ENCODE results near the gene RIMBP2.
"Not testable (repeated sequence)": the region's sequence is repeated elsewhere in the genome, so short reads cannot be mapped to it uniquely, and the experiment has no call there.

RIMBP2 gene

DNA sequence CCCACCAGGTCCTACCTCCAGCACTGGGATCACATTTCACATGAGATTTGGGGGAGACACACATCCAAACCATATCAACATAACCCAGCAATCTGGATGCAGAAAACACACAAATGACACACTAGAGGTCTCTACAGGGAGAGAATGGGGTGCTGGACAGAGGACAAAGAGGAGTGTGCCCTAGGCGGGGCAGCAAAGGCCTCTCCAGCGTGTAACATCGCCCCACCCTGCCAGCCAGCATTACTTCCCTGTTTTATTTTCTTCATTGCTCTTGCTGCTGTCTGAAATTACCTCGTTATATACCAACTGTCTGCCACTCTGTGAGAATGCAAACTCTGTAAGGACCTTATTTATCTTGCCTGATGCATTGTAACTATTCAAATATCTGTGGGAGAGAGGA is 61.1 kb downstream of the RIMBP2 start:
- DNase-seq: no peak

DNA sequence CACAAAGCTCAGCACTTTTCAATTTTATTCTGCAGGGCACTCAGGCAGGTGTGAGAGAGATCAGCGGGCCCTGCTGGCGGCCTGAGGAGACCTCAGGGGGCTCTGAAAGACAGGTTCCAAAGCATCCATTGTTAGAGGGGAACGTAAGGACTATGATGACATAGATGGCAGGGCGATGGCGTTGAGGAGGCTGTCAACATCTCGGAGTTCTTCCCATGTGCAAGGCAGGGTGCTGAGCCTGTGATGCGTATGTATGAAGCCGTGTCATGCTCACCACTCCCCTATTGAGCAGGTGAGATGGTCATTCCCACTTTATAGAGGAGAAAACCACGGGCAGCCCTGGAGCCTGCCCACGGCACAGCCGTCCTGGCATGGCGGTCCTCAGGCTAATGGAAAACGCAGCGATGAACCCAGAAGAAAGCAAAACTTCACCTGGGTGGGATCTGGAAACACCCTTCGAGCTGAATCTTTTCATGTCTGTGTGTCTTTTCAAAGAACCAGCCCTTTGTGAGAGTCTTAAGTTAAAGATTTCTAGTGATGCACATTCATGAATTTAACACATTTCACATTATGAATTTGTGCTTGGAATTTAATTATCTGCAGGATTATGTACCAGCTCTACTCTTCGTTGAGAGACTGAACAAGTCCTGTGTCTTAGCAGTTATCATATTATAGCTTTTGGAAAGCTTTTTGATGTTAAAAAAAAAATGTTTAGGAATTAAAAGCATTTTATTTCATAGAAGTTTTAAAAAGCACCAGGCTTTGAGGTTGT is 64.7 kb downstream of the RIMBP2 start:
- no peak for DNase-seq

DNA sequence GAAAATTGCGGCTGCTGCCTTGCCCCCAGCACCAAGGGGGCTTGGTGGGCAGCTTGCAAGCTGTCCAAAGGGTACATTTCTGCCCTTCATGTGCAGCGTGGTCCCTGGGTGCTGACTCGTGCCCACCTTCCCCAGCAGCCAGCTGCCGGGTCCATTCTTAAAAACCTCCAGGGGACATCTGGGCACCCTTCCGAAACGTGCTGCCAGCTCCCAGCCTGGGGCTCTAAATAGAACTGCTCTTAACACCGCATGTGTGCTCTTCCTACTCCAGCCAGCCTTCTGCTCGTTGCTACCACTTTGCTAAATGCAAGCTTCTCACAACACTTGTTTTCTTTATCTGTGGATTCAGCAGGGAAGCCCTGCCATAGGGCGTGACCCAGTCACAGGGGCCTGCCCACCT is 66.0 kb downstream of the RIMBP2 start:
- DNase-seq: no peak

DNA sequence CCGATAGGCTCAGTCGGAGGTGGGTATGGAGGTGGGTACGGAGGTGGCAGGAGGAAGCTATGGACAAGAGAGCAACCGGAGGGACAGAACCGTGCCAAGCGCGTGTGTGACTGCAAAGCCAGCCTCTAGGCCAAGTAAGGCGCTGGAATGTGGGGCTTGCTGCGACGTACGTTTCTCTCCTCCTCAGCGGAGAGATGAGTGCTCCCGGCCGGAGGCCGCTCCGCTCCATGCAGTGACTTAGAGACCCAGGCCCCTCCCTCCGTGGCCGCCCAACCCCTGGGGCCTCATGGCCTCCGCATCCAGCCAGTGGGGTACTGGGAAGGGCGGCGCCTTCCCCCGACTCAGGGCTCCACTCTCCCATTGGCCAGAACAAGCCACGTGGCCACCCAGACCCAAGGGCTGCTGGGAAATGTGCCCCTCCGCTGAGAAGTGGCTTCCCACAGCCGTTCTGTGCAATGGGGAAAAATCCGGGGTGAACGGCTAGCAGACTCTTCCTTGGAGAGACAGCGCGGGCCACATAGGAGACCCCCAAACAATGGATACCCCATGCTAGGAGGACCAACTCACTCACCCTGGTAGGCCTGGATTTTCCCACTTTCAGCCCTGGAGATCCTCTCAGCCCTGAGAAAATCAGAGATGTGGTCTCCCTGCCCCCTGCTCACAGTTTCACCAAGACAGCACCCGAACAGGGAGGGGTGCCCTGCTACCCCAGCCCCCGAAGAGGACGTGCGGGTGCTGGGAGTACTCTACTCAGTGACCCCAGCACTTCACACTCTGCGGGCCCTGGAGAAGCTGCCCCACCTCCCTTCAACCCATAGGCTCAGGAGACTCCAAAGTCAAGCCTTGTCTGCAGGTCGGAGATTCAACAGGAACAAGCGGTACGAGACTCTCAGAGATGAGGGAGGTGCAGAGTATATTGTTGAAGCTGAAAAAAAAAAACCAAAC is 66.7 kb downstream of the RIMBP2 start:
- no peak for DNase-seq

DNA sequence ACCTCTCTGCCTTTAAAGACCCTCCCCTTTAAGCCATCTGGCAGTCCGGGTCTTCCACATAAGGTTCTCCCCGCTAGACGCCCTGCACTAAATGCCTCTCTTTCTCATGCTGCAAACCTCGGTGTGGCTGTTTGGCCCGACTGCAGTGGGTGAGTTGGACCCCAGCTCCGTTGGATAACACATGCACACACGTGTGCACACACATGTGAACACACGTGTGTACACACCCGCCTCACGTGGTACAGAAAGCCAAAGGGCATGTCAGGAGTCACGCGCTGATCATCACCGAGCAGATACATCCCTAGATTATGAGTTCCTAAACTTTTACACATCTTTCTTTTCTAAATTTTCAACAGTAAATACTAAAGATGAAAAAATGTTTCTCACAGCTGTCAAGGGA is 68.3 kb downstream of the RIMBP2 start:
- DNase-seq: no peak

DNA sequence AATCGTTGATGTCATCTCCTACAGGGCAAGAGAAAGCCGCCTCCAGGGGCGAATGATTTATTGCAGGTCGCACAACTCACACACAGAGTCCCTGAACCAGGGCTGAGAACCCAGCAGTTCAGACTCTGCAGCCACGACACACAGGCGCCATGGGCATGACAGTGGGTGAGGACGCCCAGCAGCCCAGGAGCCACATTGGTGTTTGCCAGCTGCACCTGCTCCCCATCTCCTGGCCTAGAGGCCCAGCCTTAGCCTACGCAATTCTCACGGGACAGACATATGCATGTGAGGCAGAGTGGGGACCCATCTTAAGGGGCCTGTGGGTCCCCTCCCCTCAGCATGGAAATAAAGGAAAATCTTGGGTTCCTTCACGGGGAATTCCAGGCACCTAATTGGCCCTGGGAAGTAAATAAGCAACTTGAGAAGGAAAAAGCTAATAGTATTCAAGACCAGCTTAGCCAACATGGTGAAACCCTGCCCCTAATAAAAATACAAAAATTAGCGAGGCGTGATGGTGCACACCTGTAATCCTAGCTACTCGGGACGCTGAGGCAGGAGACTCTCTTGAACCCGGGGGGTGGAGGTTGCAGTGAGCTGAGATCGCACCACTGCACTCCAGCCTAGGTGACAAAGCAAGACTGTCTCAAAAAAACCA is 69.3 kb downstream of the RIMBP2 start:
- no peak for DNase-seq

DNA sequence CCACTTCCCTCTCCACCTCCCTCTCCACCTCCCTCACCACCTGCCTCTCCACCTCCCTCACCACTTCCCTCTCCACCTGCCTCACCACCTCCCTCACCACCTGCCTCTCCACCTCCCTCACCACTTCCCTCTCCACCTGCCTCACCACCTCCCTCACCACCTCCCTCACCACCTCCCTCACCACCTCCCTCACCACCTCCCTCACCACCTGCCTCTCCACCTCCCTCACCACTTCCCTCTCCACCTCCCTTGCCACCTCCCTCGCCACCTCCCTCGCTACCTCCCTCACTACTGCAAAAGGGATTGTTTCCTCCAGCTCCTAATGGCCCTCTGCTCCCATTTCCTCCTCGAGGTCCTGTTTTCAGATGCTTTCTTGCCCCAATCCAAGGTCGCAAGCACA is 69.9 kb downstream of the RIMBP2 start:
- DNase-seq: not testable (repeated sequence)

DNA sequence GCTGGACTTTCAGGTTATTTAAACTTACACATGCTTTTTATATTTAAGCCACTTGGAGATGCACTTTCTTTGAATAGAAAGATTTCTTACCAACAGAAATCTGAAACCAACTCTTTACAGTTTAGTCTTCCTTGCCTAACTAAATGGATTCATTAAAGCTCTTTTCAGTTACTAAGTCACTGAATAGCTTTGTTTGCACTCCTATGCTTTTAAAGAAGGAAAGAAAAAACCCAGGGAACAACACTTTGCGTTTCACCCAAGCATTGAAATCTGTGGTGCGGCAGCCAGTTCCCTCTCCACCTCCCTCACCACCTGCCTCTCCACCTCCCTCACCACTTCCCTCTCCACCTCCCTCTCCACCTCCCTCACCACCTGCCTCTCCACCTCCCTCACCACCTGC is 70.3 kb downstream of the RIMBP2 start:
- DNase-seq: no peak

DNA sequence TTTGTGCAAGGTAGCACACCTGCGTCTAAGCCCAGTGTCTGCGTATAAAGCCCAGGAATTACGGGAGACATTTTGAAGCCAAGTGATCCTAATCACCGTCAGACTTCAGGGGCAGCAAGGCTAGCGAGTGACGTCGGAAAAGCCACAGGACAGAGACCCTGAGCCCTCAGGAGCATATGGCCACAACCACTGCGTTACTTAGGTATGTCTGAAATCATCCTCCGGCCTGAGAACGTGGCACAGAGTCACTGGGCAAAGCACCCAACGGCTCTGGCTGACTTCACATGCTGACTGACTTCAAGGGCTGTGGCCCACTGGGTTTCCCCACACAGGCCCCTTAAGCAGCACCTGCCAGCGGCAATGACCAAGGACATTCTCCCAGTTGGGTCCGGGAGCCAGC is 71.5 kb downstream of the RIMBP2 start:
- no peak for DNase-seq

DNA sequence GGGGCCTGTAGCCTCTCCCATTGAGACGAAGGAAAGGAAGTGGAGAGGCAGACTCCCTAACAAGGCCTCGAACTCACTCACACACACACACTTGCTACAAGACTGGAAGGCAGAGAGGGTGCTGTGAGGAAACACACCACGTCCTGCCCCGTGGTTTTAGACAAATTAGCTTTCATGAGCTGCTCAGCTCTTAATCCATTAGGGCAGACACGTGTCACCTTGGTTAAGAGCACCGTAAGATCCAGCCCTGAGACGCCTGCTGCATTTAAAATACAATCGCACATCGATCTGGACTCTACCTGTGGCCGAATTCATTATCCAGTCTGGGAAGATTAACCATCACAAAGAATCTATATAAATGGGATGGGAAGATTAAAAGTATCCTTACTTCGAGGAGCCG is 72.0 kb downstream of the RIMBP2 start:
- no peak for DNase-seq

DNA sequence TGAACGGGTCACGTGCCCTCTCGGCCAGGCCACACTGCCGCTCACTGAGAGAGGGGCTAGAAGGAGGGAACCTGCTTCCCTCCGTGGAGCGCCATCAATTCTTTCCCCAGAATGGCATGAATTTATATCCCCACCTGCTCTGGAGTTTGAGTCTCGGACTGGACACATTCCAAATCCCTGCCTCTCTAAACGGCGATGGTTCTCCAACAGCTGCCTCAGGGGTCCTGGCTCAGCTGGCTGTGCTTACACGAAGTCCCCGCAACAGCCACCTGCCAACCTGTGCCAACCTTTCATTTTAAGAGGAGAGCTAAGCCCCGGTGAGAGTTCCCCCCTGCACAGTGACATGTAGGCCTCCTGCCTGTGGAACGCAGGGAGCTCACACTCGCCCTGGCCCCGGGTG is 73.2 kb downstream of the RIMBP2 start:
- DNase-seq: no peak

DNA sequence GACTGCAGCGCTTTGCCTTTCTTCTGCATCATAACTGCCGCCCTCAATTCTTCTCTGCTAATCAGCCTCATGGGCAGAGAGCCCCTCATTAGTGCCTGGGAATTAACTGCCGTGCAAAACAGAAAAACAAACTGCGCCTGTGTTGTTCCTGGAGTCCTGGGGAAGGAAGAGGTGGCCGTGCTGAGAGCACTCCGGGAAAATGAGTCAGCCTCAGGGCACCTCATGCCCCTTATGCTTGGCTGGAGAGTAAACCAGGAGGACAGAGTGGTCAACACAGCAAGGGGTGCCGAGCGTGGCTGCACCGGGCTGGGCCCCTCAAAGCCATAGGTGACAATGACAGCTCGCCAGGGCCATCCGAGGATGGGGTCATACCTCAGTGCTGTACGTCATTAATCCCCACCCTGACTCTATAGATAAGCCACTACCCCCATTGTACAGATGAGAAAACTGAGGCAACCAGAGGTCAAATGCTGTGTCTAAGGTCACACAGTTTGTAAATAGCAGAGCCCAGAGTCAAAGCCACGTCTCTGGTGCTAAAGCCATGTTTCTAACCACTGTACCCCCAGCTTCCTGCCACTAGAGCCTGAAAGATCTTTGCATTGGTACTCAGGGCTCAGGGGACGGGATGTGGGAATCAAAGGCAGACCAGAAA is 74.4 kb downstream of the RIMBP2 start:
- no peak for DNase-seq

DNA sequence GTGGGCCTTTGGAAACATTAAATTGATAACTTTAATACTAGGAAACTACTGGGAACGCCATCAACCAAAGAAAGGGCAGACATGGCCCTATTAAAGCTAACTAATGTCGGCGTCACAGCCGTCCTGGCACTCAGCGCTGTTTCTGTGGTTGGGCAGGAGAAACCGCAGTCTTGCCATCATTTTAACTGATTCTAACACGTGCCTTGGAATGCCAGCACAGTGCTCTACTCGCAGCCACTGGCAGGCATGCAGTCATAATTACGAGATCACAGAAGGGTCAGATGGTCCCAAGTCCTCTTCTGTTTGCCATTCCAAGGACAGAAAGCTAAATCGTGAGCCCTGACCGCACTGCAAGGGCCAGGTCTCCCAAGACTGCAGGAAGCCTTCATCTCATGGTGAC is 75.2 kb downstream of the RIMBP2 start:
- DNase-seq: no peak

DNA sequence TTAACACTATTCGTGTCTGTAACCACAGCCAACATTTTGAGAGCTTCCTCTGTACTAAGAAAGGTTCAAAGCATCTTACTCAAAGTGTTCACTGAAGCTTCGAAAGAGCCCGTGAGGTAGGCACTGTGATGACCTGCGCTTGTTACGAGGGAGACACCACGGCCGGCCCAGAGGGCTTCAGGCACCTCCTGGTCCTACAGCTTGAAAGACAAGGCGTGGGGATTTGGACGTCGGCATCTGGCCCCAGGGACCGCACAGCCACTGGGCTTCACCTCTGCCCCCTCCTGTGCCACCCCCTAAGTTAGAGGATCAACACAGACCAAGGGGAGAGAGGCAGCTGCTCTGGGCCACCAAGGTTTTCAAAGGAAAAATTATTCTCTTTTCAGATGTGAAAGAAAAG is 75.6 kb downstream of the RIMBP2 start:
- DNase-seq: no peak

DNA sequence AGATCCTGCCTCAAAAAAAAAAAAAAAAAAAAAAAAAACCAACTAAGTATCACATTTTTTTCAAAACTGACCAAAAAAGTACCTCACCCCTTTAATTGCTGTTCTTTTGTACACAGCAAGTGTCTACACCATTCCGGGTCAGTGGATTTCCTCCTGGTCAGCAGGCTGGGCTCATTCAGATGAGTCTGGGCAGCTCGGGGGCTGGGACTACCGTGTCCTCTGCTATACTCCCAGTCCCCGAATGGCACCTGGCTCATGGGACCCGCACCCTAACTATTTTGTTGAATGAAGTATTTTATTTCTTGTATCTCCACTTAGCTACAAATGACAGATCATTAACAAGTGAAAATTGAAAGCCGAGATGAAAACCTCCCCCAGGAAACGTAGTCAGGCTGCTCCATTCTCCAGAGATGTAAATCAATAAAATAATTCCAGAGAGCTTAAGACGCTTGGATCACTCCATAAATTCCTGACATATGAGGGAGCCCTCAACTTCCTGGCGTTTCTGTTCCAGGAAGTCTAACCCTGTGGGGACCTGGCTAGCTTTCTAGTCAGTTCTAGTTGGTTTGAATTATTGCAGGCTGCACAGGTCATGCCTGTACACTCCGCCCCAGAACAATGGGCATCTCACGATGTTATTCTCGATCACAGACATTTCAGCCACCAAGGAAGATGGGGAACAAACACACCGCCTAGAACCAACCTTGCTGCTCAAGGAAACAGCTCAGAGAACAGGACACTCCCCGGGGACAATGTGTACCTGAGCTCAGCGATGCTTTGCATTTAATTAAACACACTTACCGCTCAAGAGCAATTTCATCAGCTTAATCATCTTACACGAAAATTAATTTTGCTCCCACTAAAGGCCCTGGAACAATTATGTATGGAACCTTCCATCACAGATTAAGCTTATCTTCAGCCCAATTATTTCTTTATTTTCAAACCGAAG is 76.3 kb downstream of the RIMBP2 start:
- no peak for DNase-seq

DNA sequence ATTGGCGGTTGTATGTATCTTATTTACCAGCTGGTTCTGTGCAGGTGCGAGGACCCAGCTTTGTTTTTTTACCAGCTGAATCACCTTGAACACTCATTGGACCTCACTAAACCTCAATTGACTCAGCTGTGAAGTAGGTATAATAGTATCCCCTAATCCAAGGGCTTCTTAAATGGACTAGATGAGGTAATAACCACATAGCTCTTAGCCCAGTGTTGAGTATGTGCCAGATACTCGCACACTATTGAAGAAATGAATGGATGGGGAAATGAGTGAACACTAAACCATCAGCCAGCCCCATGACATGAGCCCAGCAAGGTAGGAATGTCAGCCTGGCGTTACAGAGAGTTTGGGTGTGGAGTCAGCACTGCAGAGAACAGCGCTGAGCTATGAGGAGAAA is 79.7 kb downstream of the RIMBP2 start:
- no peak for DNase-seq

DNA sequence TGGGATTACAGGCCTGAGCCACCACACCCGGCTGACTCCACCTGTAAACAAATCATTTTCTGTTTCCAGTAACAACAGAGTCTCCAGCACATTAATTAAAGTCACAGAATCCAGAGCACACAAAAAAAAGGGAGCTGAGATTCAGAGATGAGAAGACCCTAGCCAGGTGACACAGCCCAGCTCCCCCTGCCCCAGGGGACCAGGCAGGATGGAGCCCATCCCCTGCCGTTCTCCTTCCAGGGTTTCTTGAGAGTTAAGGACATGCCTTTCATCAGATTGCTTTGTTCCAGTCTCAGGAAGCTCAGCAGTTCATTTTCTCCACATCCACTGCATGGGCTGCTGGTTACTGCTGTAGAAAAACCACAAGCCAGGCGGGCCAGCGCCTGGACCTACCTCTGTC is 81.2 kb downstream of the RIMBP2 start:
- DNase-seq: no peak

DNA sequence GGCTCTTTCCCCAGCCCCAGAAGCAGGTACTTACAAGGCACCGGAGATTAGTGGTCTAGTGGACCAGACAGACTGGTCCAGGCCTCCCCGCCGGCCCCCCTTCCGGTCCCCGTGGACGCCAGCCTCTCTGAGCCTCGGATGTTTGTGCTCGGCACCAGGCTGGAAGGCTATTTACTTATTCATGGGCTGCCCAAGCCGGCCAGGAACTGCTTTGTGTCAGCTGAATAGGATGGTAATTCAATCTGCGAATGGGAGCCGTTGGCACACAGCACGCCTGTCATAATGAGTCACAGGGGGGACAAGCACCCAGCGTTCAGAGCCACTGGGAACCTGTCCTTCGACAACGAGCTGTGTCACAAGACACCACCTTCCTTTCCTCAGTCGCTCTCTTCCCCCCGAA is 82.3 kb downstream of the RIMBP2 start:
- DNase-seq: no peak

DNA sequence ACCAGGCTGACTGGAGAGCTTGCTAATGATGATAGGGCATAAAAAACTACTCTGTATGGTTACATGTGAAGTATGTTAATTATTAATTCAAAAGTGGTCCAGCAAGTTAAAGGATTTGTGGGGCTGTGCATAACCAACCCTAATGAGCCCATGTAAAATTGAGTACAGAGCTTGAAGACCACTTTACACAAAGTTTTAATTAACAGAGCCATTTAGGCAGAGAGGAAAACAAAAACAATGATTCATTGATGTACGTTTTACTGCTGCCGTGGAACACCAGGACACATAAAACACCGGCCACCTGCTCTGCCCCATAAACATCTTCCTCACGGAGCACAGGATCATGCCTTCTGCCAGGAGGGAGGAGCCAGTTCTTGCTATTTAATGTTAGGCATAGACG is 83.5 kb downstream of the RIMBP2 start:
- DNase-seq: no peak

DNA sequence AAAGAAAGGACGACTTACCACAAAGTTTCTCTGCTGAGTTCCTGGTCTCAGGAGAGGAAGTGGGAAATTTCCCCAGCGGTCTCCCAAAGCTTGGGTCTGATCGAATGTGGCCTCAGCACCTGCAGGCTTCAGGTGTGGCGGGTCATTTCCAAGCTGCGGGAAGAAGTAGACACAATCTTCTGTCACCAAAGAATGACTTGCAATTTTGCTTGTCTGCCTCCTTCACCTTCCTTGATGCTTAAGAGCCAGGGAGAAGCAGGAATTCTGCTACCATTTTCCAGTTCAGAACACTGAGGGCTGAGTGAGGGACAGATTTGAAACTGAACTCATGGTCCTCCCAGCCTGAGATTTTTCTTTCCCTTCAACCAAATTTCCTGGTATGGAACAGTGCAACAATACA is 87.8 kb downstream of the RIMBP2 start:
- no peak for DNase-seq

DNA sequence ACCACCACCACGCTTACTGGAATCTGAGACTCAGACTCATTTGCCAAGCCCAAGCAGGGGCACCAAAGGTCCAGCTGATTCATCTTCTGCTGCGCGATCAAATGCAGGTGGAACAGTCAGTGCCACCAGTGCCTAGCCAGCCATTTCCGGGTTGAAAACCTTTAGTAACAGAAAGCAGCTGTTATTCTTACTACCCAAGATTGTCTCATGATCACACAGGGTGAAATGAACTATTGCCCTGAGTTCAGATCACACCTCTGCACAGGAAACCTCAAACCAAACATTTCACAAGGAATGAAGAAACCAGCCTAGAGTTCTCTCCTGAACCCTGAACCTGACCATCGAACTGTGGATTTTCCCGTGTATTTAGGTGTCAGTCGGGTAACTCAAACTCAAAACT is 88.9 kb downstream of the RIMBP2 start:
- no peak for DNase-seq

DNA sequence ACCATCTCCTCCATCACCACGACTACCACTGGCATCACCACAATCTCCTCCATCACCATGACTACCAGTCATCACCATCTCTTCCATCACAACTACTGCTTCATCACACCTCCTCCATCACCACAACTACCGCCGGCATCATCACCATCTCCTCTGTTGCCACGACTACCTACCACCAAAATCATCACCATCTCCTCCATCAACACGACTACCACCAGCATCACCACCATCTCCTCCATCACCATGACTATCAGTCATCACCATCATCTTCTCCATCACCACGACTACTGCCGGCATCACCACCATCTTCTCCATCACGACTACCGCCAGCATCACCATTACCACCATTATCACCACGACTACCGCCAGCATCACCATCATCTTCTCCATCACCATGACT is 89.5 kb downstream of the RIMBP2 start:
- no peak for DNase-seq
